HG02852 (cell line): ENCODE measurements around the gene CACNA1D.
"Not testable (repeated sequence)": the region's sequence is repeated elsewhere in the genome, so short reads cannot be mapped to it uniquely, and the experiment has no call there.

Experiments used
- ATAC-seq: cut with Tn5 transposase; IDR thresholded peaks from one replicate; pipeline ENCODE4 v1.9.1; 2021; ENCODE audit warnings: mild to moderate bottlenecking, moderate library complexity; ENCODE audit not compliant: unreplicated experiment

Gene CACNA1D

GRCh38 chr3:53649816-53650215, 155.4 kb downstream of the CACNA1D start:
- ATAC-seq: no peak

GRCh38 chr3:53650424-53650823, 156.0 kb downstream of the CACNA1D start:
- ATAC-seq: peak; percentile 69

- ATAC-seq: no peak
Measured at GRCh38 chr3:53650928-53651661, 156.7 kb downstream of the CACNA1D start.

- no peak for ATAC-seq
Measured at GRCh38 chr3:53651927-53652326, 157.5 kb downstream of the CACNA1D start.

GRCh38 chr3:53657651-53658050, 163.2 kb downstream of the CACNA1D start:
- no peak for ATAC-seq

GRCh38 chr3:53658613-53659193, 164.3 kb downstream of the CACNA1D start:
- ATAC-seq: no peak

GRCh38 chr3:53659996-53660395, 165.6 kb downstream of the CACNA1D start:
- no peak for ATAC-seq

- no peak for ATAC-seq
Measured at GRCh38 chr3:53661480-53661879, 167.1 kb downstream of the CACNA1D start.

- not testable (repeated sequence) for ATAC-seq
Measured at GRCh38 chr3:53664812-53665211, 170.4 kb downstream of the CACNA1D start.

- no peak for ATAC-seq
Measured at GRCh38 chr3:53665608-53666425, 171.4 kb downstream of the CACNA1D start.

GRCh38 chr3:53668872-53669271, 174.5 kb downstream of the CACNA1D start:
- no peak for ATAC-seq

- no peak for ATAC-seq
Measured at GRCh38 chr3:53670721-53671120, 176.3 kb downstream of the CACNA1D start.

GRCh38 chr3:53671192-53671960, 177.0 kb downstream of the CACNA1D start:
- no peak for ATAC-seq

GRCh38 chr3:53671961-53672299, 177.5 kb downstream of the CACNA1D start:
- no peak for ATAC-seq

- no peak for ATAC-seq
Measured at GRCh38 chr3:53672981-53673380, 178.6 kb downstream of the CACNA1D start.

- ATAC-seq: no peak
Measured at GRCh38 chr3:53673722-53674350, 179.4 kb downstream of the CACNA1D start.

- no peak for ATAC-seq
Measured at GRCh38 chr3:53674582-53674981, 180.2 kb downstream of the CACNA1D start.

GRCh38 chr3:53675022-53675697, 180.7 kb downstream of the CACNA1D start:
- no peak for ATAC-seq

GRCh38 chr3:53675942-53676341, 181.5 kb downstream of the CACNA1D start:
- no peak for ATAC-seq

GRCh38 chr3:53677413-53677812, 183.0 kb downstream of the CACNA1D start:
- no peak for ATAC-seq
